Large intestine (tissue), 3 donors: ENCODE results near the gene RPP30. TPM values are rescaled to one million over a fixed set of nuclear protein-coding genes. Genes with fewer than 3 reads are reported as not detected.
A peak's percentile ranks its signal among the peaks of the same experiment; 100 is the strongest.
"Not testable (repeated sequence)": the region's sequence is repeated elsewhere in the genome, so short reads cannot be mapped to it uniquely, and the experiment has no call there.

ENCODE experiments used
- DNase-seq, 2 donors: peaks; one replicate each; pipeline versions ENCODE4 v3.0.0 to v3.0.0-alpha.2; 2013
- H3K27ac ChIP-seq: one replicate; pipeline ENCODE4 v1.5.1; 2013; ENCODE audit warnings: low read length
- H3K27me3 ChIP-seq: 2 replicates; pipeline ENCODE4 v1.6.1; 2013; ENCODE audit warnings: low read length; ENCODE audit not compliant: control insufficient read depth, insufficient read depth
- H3K36me3 ChIP-seq: 2 replicates; pipeline ENCODE4 v1.6.1; 2013; ENCODE audit warnings: low read length; ENCODE audit not compliant: control insufficient read depth, insufficient read depth
- H3K4me1 ChIP-seq: one replicate; pipeline ENCODE4 v1.6.1; 2013; ENCODE audit warnings: low read length; ENCODE audit not compliant: control insufficient read depth, insufficient read depth
- H3K4me3 ChIP-seq: one replicate; pipeline ENCODE4 v1.5.1; 2013; ENCODE audit warnings: low read length
- H3K9me3 ChIP-seq: one replicate; pipeline ENCODE4 v1.6.1; 2013; ENCODE audit warnings: mild to moderate bottlenecking, low read depth, low read length, moderate library complexity; ENCODE audit not compliant: control insufficient read depth
- WGBS: methylation state at CpG from one replicate; pipeline ENCODE4 v1.1.5; 2013; ENCODE audit warnings: low lambda C conversion rate; ENCODE audit not compliant: insufficient coverage; 5-methylcytosine and 5-hydroxymethylcytosine counted together
- polyA plus RNA-seq: library from polyadenylated mRNA; unstranded; fragments of 120-200 nt; gene quantifications from one replicate; pipeline ENCODE4 v1.2.1, GENCODE V29; 2013

The RPP30 gene
- polyA plus RNA-seq, 1 donor, result 36.2 TPM

- no peak for DNase-seq
- no peaks in the 10 kb centered on the region for H3K9me3 ChIP-seq
- H3K27ac ChIP-seq, result no peak overlapping the region
- no peak overlapping the region for H3K4me3 ChIP-seq
- no peaks in the 10 kb centered on the region for H3K27me3 ChIP-seq
- no CpG with 5 or more reads among the region's 3 CpGs for WGBS
- H3K36me3 ChIP-seq, result peaks cover 53% of the 10 kb centered on the region
- H3K4me1 ChIP-seq, result no peaks in the 10 kb centered on the region
These were observed 21.4 kb downstream of the RPP30 start for GRCh38 chr10:90893190-90893589.

DNA sequence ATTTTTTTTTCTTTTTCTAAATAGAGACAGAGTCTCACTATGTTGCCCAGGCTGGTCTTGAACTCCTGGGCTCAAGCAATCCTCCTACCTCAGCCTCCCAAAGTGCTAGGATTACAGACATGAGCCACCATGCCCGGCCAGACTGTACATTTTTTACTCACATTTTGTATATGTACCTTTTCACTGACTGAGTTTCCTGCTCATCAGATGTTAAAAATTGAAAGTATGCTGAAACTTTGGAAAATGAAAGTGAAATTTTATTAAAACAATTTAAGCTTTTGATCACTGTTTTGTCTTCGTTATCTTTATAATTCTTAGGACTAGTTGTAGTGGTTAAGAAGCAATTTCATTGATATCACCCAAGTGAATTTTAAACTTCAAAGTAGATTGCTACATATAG is 25.1 kb downstream of the RPP30 start:
- not testable (repeated sequence) for H3K9me3 ChIP-seq, H3K27ac ChIP-seq, H3K4me1 ChIP-seq, DNase-seq, H3K27me3 ChIP-seq, H3K4me3 ChIP-seq
- 100% methylated on average over 1 of the region's 2 CpGs for WGBS
- H3K36me3 ChIP-seq, result peaks cover 43% of the 10 kb centered on the region

- Histone ChIP-seq H3K27ac (no peak overlapping the region), H3K27me3 (no peaks in the 10 kb centered on the region), H3K36me3 (peaks cover 19% of the 10 kb centered on the region), H3K9me3 (no peaks in the 10 kb centered on the region), H3K4me3 (no peak overlapping the region), H3K4me1 (no peaks in the 10 kb centered on the region)
- no peak for DNase-seq
- WGBS, result 100% methylated on average over 1 of the region's 1 CpG
These were observed 34.2 kb downstream of the RPP30 start for GRCh38 chr10:90905925-90906324.

DNA sequence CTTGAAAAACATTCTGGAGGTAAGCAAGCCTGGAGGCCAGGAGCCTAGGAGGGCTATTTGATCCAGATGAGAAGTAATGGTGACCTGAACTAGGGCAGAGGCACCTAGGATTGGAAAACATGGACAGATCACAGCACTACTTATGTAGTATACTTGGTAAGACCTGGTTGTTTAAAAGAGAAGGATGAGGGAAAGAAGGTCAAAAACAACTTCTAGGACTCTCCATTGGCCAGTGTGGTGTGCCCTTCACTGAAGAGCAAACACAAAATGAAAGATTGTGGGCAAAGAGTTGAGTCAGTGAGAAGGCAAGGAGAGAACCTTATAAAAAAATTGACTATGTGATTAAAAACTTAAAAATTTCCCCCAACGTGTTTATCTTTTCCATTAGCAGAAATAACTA is 34.8 kb downstream of the RPP30 start:
- H3K27me3 ChIP-seq, result no peaks in the 10 kb centered on the region
- H3K27ac ChIP-seq, result no peak overlapping the region
- H3K4me1 ChIP-seq, result no peaks in the 10 kb centered on the region
- H3K9me3 ChIP-seq, result no peaks in the 10 kb centered on the region
- H3K4me3 ChIP-seq, result no peak overlapping the region
- H3K36me3 ChIP-seq, result peaks cover 17% of the 10 kb centered on the region
- no peak for DNase-seq
- WGBS, result 75% methylated on average over 1 of the region's 1 CpG

DNA sequence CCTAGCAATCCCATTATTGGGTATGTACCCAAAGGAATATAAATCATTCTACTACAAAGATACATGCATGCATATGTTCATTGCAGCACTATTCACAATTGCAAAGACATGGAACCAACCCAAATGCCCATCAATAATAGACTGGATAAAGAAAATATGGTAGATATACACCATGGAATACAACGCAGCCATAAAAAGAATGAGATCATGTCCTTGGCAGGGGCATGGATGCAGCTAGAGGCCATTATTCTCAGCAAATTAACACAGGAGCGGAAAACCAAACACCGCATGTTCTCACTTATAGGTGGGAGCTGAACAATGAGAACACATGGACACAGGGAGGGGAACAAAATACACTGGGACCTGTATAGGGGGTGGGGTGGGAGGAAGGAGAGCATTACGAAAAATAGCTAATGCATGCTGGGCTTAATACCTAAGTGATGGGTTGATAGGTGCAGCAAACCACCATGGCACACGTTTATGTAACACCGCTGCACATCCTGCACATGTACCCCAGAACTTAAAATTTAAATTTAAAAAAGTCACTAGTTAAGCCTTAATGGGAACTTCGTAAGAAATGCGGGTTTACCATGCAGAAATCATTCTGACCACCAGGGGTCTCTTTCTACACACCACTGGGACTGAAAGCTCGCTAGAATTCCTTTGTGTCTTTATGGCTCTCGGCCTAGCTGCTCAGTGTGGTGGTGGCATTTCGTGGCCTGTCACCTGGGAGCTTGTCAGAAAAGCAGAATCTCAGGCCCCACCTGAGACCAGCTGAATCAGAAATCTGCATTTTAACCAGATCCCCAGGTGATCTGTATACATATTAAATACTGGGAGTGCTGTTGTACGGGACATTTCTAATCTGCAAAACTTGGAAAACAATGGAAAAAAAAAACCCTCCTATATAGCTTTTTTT is 39.6 kb downstream of the RPP30 start:
- Histone ChIP-seq H3K27ac (no peak overlapping the region), H3K9me3 (peaks cover 2% of the 10 kb centered on the region), H3K4me1 (no peaks in the 10 kb centered on the region), H3K4me3 (no peak overlapping the region), H3K36me3 (no peaks in the 10 kb centered on the region), H3K27me3 (no peaks in the 10 kb centered on the region)
- peak; percentile 54 to 60 for DNase-seq
- WGBS, result 83% methylated on average over 2 of the region's 12 CpGs

GRCh38 chr10:90912174-90912573 is 40.4 kb downstream of the RPP30 start:
- Histone ChIP-seq H3K36me3 (no peaks in the 10 kb centered on the region), H3K9me3 (peaks cover 2% of the 10 kb centered on the region), H3K4me3 (no peak overlapping the region), H3K4me1 (no peaks in the 10 kb centered on the region), H3K27me3 (no peaks in the 10 kb centered on the region), H3K27ac (no peak overlapping the region)
- 100% methylated on average over 1 of the region's 4 CpGs for WGBS
- DNase-seq, result no peak

GRCh38 chr10:90912854-90913479 is 41.2 kb downstream of the RPP30 start:
- DNase-seq, result no peak
- 100% methylated on average over 1 of the region's 7 CpGs for WGBS
- Histone ChIP-seq H3K4me3 (no peak overlapping the region), H3K9me3 (peaks cover 2% of the 10 kb centered on the region), H3K27ac (no peak overlapping the region), H3K36me3 (no peaks in the 10 kb centered on the region), H3K27me3 (no peaks in the 10 kb centered on the region), H3K4me1 (no peaks in the 10 kb centered on the region)

DNA sequence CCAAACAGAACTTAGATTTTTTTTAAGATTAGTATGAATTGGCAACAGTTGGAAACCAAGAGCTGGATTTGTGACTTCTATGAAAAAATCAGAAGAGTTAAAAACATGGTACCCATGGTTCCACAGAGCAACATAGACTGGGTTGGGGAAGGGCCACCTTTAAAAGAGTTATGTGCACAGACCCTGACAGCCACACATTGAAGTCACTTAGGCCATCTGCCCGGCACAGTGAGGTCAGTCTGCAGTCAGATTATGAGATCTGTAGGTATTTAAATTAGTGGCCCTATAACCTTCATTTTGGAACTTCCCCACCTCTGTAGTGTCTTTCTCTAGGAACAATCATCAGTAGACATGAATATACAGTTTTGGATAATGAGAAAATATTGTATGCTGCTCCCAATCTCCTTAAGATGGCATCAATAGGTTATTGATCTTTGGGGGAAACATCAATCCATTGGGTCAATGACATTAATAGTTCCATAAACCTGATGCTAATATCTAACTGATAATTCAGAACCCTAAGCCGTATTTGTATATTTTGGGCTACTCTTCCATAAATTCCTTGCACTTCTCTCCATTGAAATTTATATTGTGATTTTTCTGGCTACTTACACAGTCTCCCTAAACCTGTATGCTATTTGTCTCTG is 42.1 kb downstream of the RPP30 start:
- H3K9me3 ChIP-seq, result peaks cover 2% of the 10 kb centered on the region
- H3K36me3 ChIP-seq, result no peaks in the 10 kb centered on the region
- H3K27me3 ChIP-seq, result no peaks in the 10 kb centered on the region
- H3K27ac ChIP-seq, result no peak overlapping the region
- no peak for DNase-seq
- no peak overlapping the region for H3K4me3 ChIP-seq
- no peaks in the 10 kb centered on the region for H3K4me1 ChIP-seq
- WGBS, result no CpG with 5 or more reads among the region's 2 CpGs

DNA sequence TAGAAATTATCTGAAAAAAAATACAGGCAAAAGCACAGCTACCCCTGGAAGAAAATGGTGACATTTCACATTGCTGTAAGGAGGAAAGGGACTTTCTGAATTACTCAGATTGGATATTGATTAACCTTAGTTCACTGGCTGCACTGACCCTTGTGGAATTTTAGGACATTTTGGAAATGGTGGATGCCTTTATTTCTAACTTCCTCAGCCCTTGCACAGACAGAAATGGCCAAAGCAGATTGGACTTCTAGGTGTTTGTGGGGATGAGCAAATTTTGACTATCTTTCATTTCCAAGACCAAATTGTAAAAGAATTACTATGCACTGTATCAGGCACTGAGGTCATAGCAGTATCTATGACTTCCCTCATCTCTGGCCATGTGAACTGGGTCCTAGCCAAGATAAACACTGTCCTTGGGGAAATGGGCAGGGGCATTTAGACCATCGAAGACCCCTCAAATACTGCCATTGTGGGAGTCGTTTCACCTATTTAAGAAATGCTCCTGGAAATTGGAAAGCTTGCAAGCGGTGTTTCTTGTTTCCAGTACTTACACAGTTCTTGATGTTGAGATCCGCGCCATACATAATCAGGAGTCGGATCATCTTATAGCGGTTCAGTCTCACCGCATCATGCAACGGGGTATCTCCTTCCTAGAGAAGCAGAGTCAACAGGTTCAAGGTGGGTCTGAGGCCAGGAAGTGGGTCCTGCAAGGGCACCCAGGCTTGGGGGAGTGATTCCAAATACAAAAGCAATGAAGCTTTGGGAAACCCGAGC is 43.4 kb downstream of the RPP30 start:
- no peaks in the 10 kb centered on the region for H3K36me3 ChIP-seq
- no peak for DNase-seq
- no peak overlapping the region for H3K27ac ChIP-seq
- H3K9me3 ChIP-seq, result peaks cover 2% of the 10 kb centered on the region
- peaks cover 2% of the 10 kb centered on the region for H3K27me3 ChIP-seq
- WGBS, result 100% methylated on average over 1 of the region's 10 CpGs
- no peaks in the 10 kb centered on the region for H3K4me1 ChIP-seq
- no peak overlapping the region for H3K4me3 ChIP-seq

GRCh38 chr10:90915766-90916075 is 43.9 kb downstream of the RPP30 start:
- DNase-seq, result no peak
- H3K27ac ChIP-seq, result no peak overlapping the region
- peaks cover 4% of the 10 kb centered on the region for H3K27me3 ChIP-seq
- no peaks in the 10 kb centered on the region for H3K36me3 ChIP-seq
- H3K4me3 ChIP-seq, result no peak overlapping the region
- peaks cover 2% of the 10 kb centered on the region for H3K9me3 ChIP-seq
- H3K4me1 ChIP-seq, result no peaks in the 10 kb centered on the region
- no CpG with 5 or more reads among the region's 11 CpGs for whole genome bisulfite sequencing
